Caco-2 (cell line): ENCODE data around the gene MRTFA. TPM values are rescaled to one million over a fixed set of nuclear protein-coding genes. Genes with fewer than 3 reads are reported as not detected.

Experiments used
- BruUV-seq: library from RNA; stranded (reverse); fragments of 400-500 nt; replicated peaks from 2 replicates; lab custom pipeline; 2021; lab: Mats Ljungman, UMichigan
- CTCF ChIA-PET: fragments of 300-600 bp; sonication (Branson Sonifier 250); formaldehyde crosslinking; loops from one replicate; lab custom pipeline; 2022; ENCODE audit warnings: antibody characterized with exemption; lab: Charles Lee
- POLR2A ChIA-PET: fragments of 300-600 bp; sonication (Branson Sonifier 250); formaldehyde crosslinking; loops from one replicate; lab custom pipeline; 2022; ENCODE audit warnings: antibody characterized with exemption; lab: Charles Lee
- DNase-seq, 2 experiments: peaks; one replicate each; pipeline versions ENCODE4 v3.0.0 to v3.0.0-alpha.2; 2020 to 2022
- H3K27me3 ChIP-seq: replicated peaks from 2 replicates; pipeline ENCODE4 v1.6.0; 2011; ENCODE audit warnings: low read length; ENCODE audit not compliant: control insufficient read depth, insufficient read depth
- H3K36me3 ChIP-seq: 2 replicates; pipeline ENCODE4 v1.5.1; 2011; ENCODE audit warnings: low read length; ENCODE audit not compliant: control insufficient read depth, insufficient read depth
- H3K4me1 ChIP-seq: fragments of 250-450 bp; sonication (Bioruptor Pico); 2 replicates; pipeline ENCODE4 v1.5.1; 2020; ENCODE audit warnings: mild to moderate bottlenecking
- H3K4me3 ChIP-seq: 2 replicates; pipeline ENCODE4 v1.5.1; 2011; ENCODE audit warnings: low read depth, mild to moderate bottlenecking, control low read depth, low read length
- H3K9me3 ChIP-seq: fragments of 250-450 bp; sonication (Bioruptor Pico); 2 replicates; pipeline ENCODE4 v1.5.1; 2020; ENCODE audit warnings: mild to moderate bottlenecking, moderate library complexity
- H3K27ac Mint-ChIP-seq: one replicate; pipeline ENCODE4 v1.8.0; 2022; ENCODE audit warnings: mixed read lengths; ENCODE audit not compliant: unreplicated experiment
- H3K27me3 Mint-ChIP-seq: one replicate; pipeline ENCODE4 v1.8.0; 2022; ENCODE audit warnings: mixed read lengths; ENCODE audit not compliant: insufficient read depth, unreplicated experiment
- H3K36me3 Mint-ChIP-seq: one replicate; pipeline ENCODE4 v1.8.0; 2022; ENCODE audit warnings: mild to moderate bottlenecking, mixed read lengths; ENCODE audit not compliant: insufficient read depth, unreplicated experiment
- H3K4me1 Mint-ChIP-seq: one replicate; pipeline ENCODE4 v1.8.0; 2022; ENCODE audit warnings: low read depth, mixed read lengths; ENCODE audit not compliant: unreplicated experiment
- H3K4me3 Mint-ChIP-seq: one replicate; pipeline ENCODE4 v1.8.0; 2022; ENCODE audit warnings: mild to moderate bottlenecking, moderate library complexity, mixed read lengths; ENCODE audit not compliant: unreplicated experiment
- H3K9me3 Mint-ChIP-seq: one replicate; pipeline ENCODE4 v1.8.0; 2022; ENCODE audit warnings: mixed read lengths; ENCODE audit not compliant: unreplicated experiment
- CTCF ChIP-seq, 2 experiments: fragments of 200-600 bp in 1 of 2; IDR thresholded peaks; 1 replicate in 1 of 2; 2 replicates in 1 of 2; pipeline versions ENCODE4 v1.5.1 to v1.8.0; 2011 to 2022; ENCODE audit warnings: antibody characterized with exemption in 1 of 2, control low read depth in 1 of 2, inconsistent platforms in 1 of 2, low read depth in 1 of 2, low read length in 1 of 2, mild to moderate bottlenecking in 1 of 2, moderate library complexity in 1 of 2; ENCODE audit not compliant: insufficient read depth in 1 of 2, severe bottlenecking in 1 of 2, unreplicated experiment in 1 of 2
- intact Hi-C: fragments of 100-400 bp; cut with micrococcal nuclease; formaldehyde crosslinking; loops from one replicate; pipeline ENCODE4 v1.10.0; 2022; ENCODE audit not compliant: unreplicated experiment
- total RNA-seq: library from RNA; stranded (reverse); gene quantifications from 2 replicates; pipeline ENCODE4 v1.2.3, GENCODE V29; 2022

Gene MRTFA
- total RNA-seq, 1 experiment from 2014 or later = 38.7 TPM

- CTCF ChIA-PET = no interaction called here
- no peaks in the 10 kb centered on the region for H3K27me3 ChIP-seq
- TF ChIP-seq CTCF (IDR thresholded peaks at IDR 0.05; ENCODE audit: insufficient read depth in 1 of 2, low read depth in 1 of 2, low read length in 1 of 2, severe bottlenecking in 1 of 2, unreplicated experiment in 1 of 2) = no peak
- H3K36me3 ChIP-seq = no peaks in the 10 kb centered on the region
- POLR2A ChIA-PET = no interaction called here
- Mint-ChIP-seq H3K27ac (no peak overlapping the region), H3K36me3 (peaks cover 59% of the 10 kb centered on the region), H3K9me3 (no peaks in the 10 kb centered on the region), H3K27me3 (no peaks in the 10 kb centered on the region), H3K4me3 (no peak overlapping the region), H3K4me1 (peaks cover 7% of the 10 kb centered on the region)
- H3K4me3 ChIP-seq = no peak overlapping the region
- no TSS peak for BruUV-seq
- H3K4me1 ChIP-seq = no peaks in the 10 kb centered on the region
- intact Hi-C loops = no loop called here
- DNase-seq = no peak
- H3K9me3 ChIP-seq = no peaks in the 10 kb centered on the region
Observed at GRCh38 chr22:40368836-40369235, 267.7 kb downstream of the MRTFA start.

GRCh38 chr22:40368016-40368415 is 268.5 kb downstream of the MRTFA start:
- intact Hi-C loops = no loop called here
- no peak overlapping the region for H3K27ac Mint-ChIP-seq
- Histone ChIP-seq H3K4me1 (no peaks in the 10 kb centered on the region), H3K9me3 (no peaks in the 10 kb centered on the region), H3K36me3 (no peaks in the 10 kb centered on the region), H3K4me3 (no peak overlapping the region), H3K27me3 (no peaks in the 10 kb centered on the region)
- DNase-seq = no peak
- H3K27me3 Mint-ChIP-seq = no peaks in the 10 kb centered on the region
- H3K4me3 Mint-ChIP-seq = no peak overlapping the region
- ChIA-PET CTCF (no interaction called here), POLR2A (no interaction called here)
- no peaks in the 10 kb centered on the region for H3K9me3 Mint-ChIP-seq
- no peak for TF ChIP-seq CTCF (IDR thresholded peaks at IDR 0.05; ENCODE audit: insufficient read depth in 1 of 2, low read depth in 1 of 2, low read length in 1 of 2, severe bottlenecking in 1 of 2, unreplicated experiment in 1 of 2)
- peaks cover 61% of the 10 kb centered on the region for H3K36me3 Mint-ChIP-seq
- H3K4me1 Mint-ChIP-seq = peaks cover 2% of the 10 kb centered on the region
- BruUV-seq = no TSS peak

DNA sequence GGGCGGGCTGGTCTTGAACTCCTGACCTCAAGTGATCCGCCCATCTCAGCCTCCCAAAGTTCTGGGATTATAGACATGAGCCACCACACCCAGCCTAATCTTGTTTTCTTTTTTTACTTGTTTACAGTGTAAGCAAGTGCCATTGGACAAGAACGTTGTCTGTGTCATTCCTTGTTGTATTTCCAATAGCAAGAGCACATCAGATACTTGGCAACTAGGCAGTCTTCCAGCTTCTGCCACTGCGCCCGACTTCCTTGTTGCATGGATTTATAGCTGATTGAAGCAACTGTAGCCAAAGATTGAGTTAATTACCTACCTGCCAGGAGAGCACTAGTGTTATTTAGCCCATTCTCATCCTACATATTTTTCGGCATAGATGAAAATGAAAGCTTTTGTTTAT is 269.2 kb downstream of the MRTFA start:
- Histone ChIP-seq H3K27me3 (no peaks in the 10 kb centered on the region), H3K36me3 (no peaks in the 10 kb centered on the region), H3K9me3 (no peaks in the 10 kb centered on the region), H3K4me3 (no peak overlapping the region), H3K4me1 (no peaks in the 10 kb centered on the region)
- intact Hi-C loops = no loop called here
- Mint-ChIP-seq H3K36me3 (peaks cover 64% of the 10 kb centered on the region), H3K4me3 (no peak overlapping the region), H3K9me3 (no peaks in the 10 kb centered on the region), H3K27ac (no peak overlapping the region), H3K27me3 (no peaks in the 10 kb centered on the region), H3K4me1 (no peaks in the 10 kb centered on the region)
- ChIA-PET CTCF (no interaction called here), POLR2A (interaction anchor here (0.6 kb wide), 1 partner anchor 233 kb away, joined by 7 read pairs; no protein-coding TSS in a partner anchor)
- no TSS peak for BruUV-seq
- TF ChIP-seq CTCF (IDR thresholded peaks at IDR 0.05; ENCODE audit: insufficient read depth in 1 of 2, low read depth in 1 of 2, low read length in 1 of 2, severe bottlenecking in 1 of 2, unreplicated experiment in 1 of 2) = no peak
- no peak for DNase-seq
